HG03064 (cell line): ENCODE results near the gene HUWE1.
"Not testable (repeated sequence)": the region's sequence is repeated elsewhere in the genome, so short reads cannot be mapped to it uniquely, and the experiment has no call there.

Source experiments
- ATAC-seq: cut with Tn5 transposase; IDR thresholded peaks from one replicate; pipeline ENCODE4 v1.9.1; 2021; ENCODE audit warnings: low read depth; ENCODE audit not compliant: unreplicated experiment

The HUWE1 gene

DNA sequence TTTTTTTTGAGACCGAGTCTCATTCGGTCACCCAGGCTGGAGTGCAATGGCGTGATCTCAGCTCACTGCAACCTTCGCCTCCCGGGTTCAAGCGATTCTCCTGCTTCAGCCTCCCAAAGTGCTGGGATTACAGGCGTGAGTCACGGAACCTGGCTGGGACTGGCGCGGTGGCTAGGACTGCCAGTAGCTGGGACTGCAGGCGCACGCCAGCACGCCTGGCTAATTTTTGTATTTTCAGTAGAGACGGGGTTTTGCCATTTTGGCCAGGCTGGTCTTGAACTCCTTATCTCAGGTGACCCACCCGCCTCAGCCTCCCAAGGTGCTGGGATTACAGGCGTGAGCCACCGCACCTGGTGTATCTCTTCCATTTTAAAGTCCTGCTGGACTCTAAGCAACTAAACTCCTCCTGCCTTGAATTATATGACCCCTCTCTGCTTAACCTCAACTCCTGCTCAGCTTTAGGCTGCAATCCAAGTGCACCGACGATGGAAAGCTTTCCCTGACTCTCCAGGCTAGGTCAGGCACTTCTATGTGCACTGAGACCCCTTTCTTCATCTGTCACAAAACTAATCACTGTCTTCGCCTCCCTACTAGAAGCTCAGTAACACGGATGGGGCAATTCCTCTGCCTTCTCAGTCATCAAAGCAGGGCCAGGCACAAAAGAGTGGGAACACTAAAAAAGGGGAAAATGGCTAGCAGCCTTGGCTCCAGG lies 155.1 kb downstream of the HUWE1 start:
- ATAC-seq, result not testable (repeated sequence)

DNA sequence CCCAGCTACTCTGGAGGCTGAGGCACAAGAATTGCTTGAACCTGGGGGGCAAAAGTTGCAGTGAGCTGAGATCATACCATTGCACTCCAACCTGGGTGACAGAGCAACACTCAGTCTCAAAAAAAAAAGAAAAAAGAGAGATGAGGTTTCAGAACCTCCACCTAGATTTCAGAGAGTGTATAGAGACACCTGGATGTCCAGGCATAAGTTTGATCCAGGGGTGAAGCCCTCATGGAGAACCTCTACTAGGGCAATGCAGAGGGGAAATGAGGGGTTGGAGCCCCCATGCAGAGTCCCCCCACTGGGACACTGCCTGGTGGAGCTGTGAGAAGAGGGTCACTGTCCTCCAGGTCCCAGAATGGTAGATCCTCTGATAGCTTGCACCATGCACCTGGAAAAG lies 159.5 kb downstream of the HUWE1 start:
- ATAC-seq, result no peak

DNA sequence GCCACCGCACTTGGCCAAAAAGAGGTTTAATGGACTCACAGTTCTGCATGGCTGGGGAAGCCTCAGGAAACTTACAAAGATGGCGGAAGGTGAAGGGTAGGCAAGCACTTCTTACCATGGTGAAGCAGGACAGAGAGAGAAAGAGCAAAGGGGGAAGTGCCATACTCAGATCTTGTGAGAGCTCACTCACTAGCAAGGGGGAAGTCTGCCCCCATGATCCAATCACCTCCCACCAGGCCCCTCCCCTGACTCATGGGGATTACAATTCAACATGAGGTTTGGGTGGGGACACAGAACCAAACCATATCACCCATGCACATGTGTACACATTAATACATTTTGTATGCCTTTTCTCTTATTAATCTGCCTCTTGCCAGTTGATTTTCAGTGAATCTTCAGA lies 175.2 kb downstream of the HUWE1 start:
- ATAC-seq, result no peak

DNA sequence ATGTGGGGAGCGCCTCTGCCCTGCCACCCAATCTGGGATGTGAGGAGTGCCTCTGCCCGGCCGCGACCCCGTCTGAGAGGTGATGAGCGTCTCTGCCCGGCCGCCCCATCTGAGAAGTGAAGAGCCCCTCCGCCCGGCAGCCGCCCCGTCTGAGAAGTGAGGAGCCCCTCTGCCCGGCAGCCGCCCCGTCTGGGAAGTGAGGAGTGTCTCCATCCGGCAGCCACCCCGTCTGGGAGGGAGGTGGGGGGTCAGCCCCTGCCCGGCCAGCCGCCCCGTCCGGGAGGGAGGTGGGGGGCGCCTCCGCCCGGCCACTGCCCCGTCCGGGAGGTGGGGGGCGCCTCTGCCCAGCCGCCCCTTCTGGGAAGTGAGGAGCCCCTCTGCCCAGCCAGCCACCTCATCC lies 182.5 kb downstream of the HUWE1 start:
- ATAC-seq, result not testable (repeated sequence)

DNA sequence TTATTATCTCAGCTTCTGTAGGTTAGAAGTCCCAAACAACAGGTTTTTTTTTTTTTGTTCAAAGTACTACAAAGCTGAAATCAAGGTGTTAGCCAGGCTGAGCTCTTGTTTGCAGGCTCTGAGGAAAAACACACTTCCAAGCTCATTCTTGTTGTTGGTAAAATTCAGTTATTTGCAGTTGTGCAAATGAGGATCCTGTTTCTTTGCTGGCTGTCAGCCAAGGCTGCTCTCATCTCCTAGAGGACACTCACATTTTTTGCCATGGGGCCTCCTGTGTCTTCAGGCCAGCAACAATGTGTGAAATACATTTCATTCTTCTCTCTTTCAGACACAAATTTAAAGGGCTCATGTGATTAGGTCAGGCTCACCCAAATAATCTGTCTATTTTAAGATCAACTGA lies 192.1 kb downstream of the HUWE1 start:
- no peak for ATAC-seq

DNA sequence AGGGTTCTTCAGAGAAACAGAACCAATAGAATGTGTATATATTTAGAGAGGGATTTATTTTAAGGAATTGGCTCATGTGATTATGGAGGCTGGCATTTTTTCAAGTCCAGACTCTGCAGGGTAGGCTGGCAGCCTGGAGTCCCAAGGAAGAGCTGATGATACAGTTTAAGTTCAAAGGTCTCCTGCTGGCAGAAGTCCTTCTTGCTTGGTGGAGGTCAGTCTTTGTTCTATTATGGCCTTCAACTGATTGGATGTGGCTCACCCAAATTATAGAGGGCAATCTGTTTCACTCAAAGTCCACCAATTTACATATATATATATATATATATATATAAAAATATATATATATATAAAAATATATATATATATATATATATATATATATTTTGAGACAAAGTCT lies 200.2 kb downstream of the HUWE1 start:
- no peak for ATAC-seq

DNA sequence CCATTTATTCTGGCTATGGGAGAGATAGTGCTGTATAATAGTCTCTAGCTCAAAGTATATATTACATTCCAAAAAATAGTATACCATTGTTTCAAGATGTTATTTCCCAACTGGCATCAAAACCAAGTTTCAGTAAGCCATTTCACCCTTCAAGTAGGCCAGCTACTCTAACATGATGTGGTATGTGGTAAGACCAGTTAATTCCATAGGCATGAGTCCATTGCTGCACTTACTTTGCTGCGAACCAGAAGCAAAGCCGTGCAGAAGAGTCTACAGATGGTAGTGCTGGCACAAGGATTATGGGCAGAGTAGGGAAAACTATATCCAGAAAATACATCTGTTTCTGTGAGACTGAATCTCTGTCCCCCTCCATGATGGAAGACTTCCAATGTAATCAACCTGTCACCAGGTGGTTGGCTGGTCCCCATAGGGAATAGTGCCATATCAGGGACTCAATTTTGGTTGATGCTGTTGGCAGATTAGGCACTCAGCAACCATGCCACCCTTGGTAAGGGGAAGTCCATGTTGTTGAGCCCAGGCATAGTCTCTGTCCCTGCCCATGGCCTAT lies 202.6 kb downstream of the HUWE1 start:
- ATAC-seq, result no peak

DNA sequence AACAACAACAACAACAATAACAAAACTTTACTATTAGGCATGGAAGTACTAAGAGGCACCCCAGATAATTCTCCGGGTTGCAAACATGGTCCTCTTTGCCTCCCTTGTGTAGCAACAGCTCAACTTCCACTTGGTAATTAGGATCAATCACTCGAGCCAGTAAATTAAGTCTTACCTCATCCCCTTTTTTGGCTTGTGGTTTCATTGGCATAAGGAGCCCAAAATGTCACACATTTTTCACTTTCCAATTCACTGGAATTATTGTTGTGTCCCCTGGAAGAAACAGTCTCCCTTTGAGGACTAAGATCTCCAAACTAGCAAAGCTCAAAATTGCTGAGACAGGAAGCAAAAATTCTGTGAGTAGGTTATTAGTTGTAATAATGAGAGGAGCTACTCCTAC lies 203.1 kb downstream of the HUWE1 start:
- ATAC-seq, result no peak
